Keratinocyte (primary cell): ENCODE data around the gene TENT4A.

Experiments used
- CTCF ChIP-seq, 3 experiments: IDR thresholded peaks in 1 of 3; conservative IDR thresholded peaks in 1 of 3; optimal IDR thresholded peaks in 1 of 3; 2 replicates in 2 of 3; 3 replicates in 1 of 3; pipeline versions ENCODE3 to v1.5.1; 2011; ENCODE audit warnings: low read length in 3 of 3, mild to moderate bottlenecking in 3 of 3, moderate library complexity in 2 of 3, control low read depth in 1 of 3, inconsistent platforms in 1 of 3; ENCODE audit not compliant: insufficient read depth in 2 of 3; ENCODE audit errors: extremely low read depth in 1 of 3
- EZH2 ChIP-seq: IDR thresholded peaks from one replicate; pipeline ENCODE4 v1.6.1; 2012; ENCODE audit warnings: inconsistent platforms, mild to moderate bottlenecking, low read length, moderate library complexity

GRCh38 chr5:6755941-6756340 is 42.7 kb downstream of the TENT4A start:
- TF ChIP-seq CTCF (optimal IDR thresholded peaks at IDR 0.05 in 1 of 3, IDR thresholded peaks at IDR 0.05 in 1 of 3, conservative IDR thresholded peaks at IDR 0.05 in 1 of 3; ENCODE audit: extremely low read depth in 1 of 3, insufficient read depth in 2 of 3, low read length in 3 of 3) (no peak), EZH2 (no peak)
